H1 (cell line): Measurements from ENCODE around the gene FKBP1B. TPM values are rescaled to one million over a fixed set of nuclear protein-coding genes. Genes with fewer than 3 reads are reported as not detected.

ENCODE experiments used
- CTCF ChIA-PET: fragments of 300-600 bp; sonication (Branson Sonifier 250); formaldehyde crosslinking; loops from one replicate; lab custom pipeline; 2021; ENCODE audit not compliant: partially characterized antibody; lab: Charles Lee
- POLR2A ChIA-PET: fragments of 300-600 bp; sonication (Branson Sonifier 250); formaldehyde crosslinking; loops from one replicate; lab custom pipeline; 2021; ENCODE audit warnings: inconsistent platforms; ENCODE audit not compliant: partially characterized antibody; lab: Charles Lee
- DNase-seq, 2 experiments: peaks; one replicate each; pipeline versions ENCODE4 v3.0.0 to v3.0.0-alpha.2; 2010 to 2022; ENCODE audit warnings: low spot score in 2 of 2, low read depth in 1 of 2, mixed read lengths in 1 of 2
- FAIRE-seq: peaks from 2 replicates; lab custom pipeline; 2011; peaks lifted over from hg19 to GRCh38; lab: Jason Lieb, UNC
- H2AFZ ChIP-seq: 2 replicates; pipeline ENCODE4 v1.8.1; 2012; ENCODE audit warnings: low read length, inconsistent platforms
- H2AK5ac ChIP-seq: 2 replicates; pipeline ENCODE4 v1.6.1; 2013; ENCODE audit warnings: low read depth, low read length
- H2BK120ac ChIP-seq: replicated peaks from 2 replicates; pipeline ENCODE3; 2013; ENCODE audit warnings: low read depth, low read length, inconsistent platforms
- H2BK12ac ChIP-seq: 2 replicates; pipeline ENCODE4 v1.6.1; 2013; ENCODE audit warnings: low read depth, low read length
- H2BK15ac ChIP-seq: 2 replicates; pipeline ENCODE4 v1.6.1; 2013; ENCODE audit warnings: low read length
- H2BK20ac ChIP-seq: 2 replicates; pipeline ENCODE4 v1.6.1; 2013; ENCODE audit warnings: low read length
- H2BK5ac ChIP-seq: 2 replicates; pipeline ENCODE4 v1.6.1; 2013; ENCODE audit warnings: low read depth, low read length
- H3K14ac ChIP-seq: 2 replicates; pipeline ENCODE4 v1.6.1; 2013; ENCODE audit warnings: inconsistent platforms; ENCODE audit not compliant: insufficient read length
- H3K18ac ChIP-seq: 2 replicates; pipeline ENCODE4 v1.6.1; 2013; ENCODE audit warnings: low read length; ENCODE audit errors: extremely low read depth
- H3K23ac ChIP-seq: 2 replicates; pipeline ENCODE4 v1.6.1; 2013; ENCODE audit warnings: inconsistent platforms; ENCODE audit not compliant: insufficient read length
- H3K23me2 ChIP-seq: 2 replicates; pipeline ENCODE4 v1.6.1; 2013; ENCODE audit warnings: low read depth, low read length
- H3K27ac ChIP-seq: 2 replicates; pipeline ENCODE4 v1.6.1; 2011; ENCODE audit warnings: low read depth, low read length, inconsistent platforms
- H3K27me3 ChIP-seq, 4 experiments: replicated peaks in 1 of 4; 1 replicate in 1 of 4; 2 replicates in 3 of 4; pipeline versions ENCODE4 v1.6.1 to v1.8.1; 2011 to 2013; ENCODE audit warnings: low read length in 3 of 4, mild to moderate bottlenecking in 3 of 4, inconsistent platforms in 2 of 4, mixed read lengths in 2 of 4, moderate library complexity in 1 of 4; ENCODE audit not compliant: control insufficient read depth in 3 of 4, insufficient read depth in 3 of 4; ENCODE audit errors: extremely low read depth in 1 of 4
- H3K36me3 ChIP-seq, 4 experiments: 2 replicates each; pipeline versions ENCODE4 v1.6.1 to v1.8.1; 2011 to 2013; ENCODE audit warnings: mild to moderate bottlenecking in 4 of 4, low read length in 3 of 4, moderate library complexity in 2 of 4, control low read depth in 1 of 4, inconsistent platforms in 1 of 4; ENCODE audit not compliant: insufficient read depth in 4 of 4, control insufficient read depth in 2 of 4
- H3K4ac ChIP-seq: replicated peaks from 2 replicates; pipeline ENCODE3; 2013; ENCODE audit warnings: low read length, low read depth, mixed read lengths, inconsistent platforms; ENCODE audit not compliant: insufficient read length
- H3K4me1 ChIP-seq, 4 experiments: replicated peaks in 1 of 4; 1 replicate in 1 of 4; 2 replicates in 3 of 4; pipeline versions ENCODE4 v1.6.1 to v1.8.1; 2011 to 2013; ENCODE audit warnings: low read length in 3 of 4, inconsistent platforms in 2 of 4, mixed read lengths in 1 of 4; ENCODE audit not compliant: insufficient read depth in 4 of 4, control insufficient read depth in 3 of 4
- H3K4me2 ChIP-seq, 2 experiments: 2 replicates each; pipeline versions ENCODE4 v1.6.1 to v1.8.1; 2011 to 2013; ENCODE audit warnings: low read depth in 2 of 2, low read length in 2 of 2, control low read depth in 1 of 2, inconsistent platforms in 1 of 2, mild to moderate bottlenecking in 1 of 2; ENCODE audit not compliant: insufficient read depth in 1 of 2
- H3K4me3 ChIP-seq, 4 experiments: fragments of 200-600, 300-600 bp in 1 of 4; sonication (generic), shearing (Covaris generic), sonication (Bioruptor Twin) in 1 of 4; 2 replicates each; pipeline versions ENCODE4 v1.5.1 to v1.8.1; 2011 to 2016; ENCODE audit warnings: low read length in 4 of 4, low read depth in 3 of 4, control low read depth in 2 of 4, inconsistent platforms in 2 of 4, mild to moderate bottlenecking in 2 of 4, mixed read lengths in 1 of 4, moderate library complexity in 1 of 4; ENCODE audit not compliant: insufficient read depth in 2 of 4; ENCODE audit errors: extremely low read depth in 1 of 4
- H3K56ac ChIP-seq: replicated peaks from 2 replicates; pipeline ENCODE3; 2013; ENCODE audit warnings: low read depth, mild to moderate bottlenecking, mixed read lengths, low read length, inconsistent platforms; ENCODE audit not compliant: insufficient read length
- H3K79me1 ChIP-seq: 2 replicates; pipeline ENCODE4 v1.6.1; 2013; ENCODE audit warnings: low read depth, low read length, control low read depth
- H3K79me2 ChIP-seq, 2 experiments: 2 replicates each; pipeline versions ENCODE4 v1.6.1 to v1.8.1; 2012 to 2013; ENCODE audit warnings: low read length in 2 of 2, mild to moderate bottlenecking in 2 of 2, inconsistent platforms in 1 of 2; ENCODE audit not compliant: insufficient read depth in 2 of 2, control insufficient read depth in 1 of 2
- H3K9ac ChIP-seq, 4 experiments: replicated peaks in 1 of 4; 1 replicate in 1 of 4; 2 replicates in 3 of 4; pipeline versions ENCODE4 v1.6.1 to v1.8.1; 2011 to 2013; ENCODE audit warnings: low read depth in 3 of 4, low read length in 3 of 4, control low read depth in 2 of 4, mild to moderate bottlenecking in 2 of 4, moderate library complexity in 2 of 4, inconsistent platforms in 1 of 4; ENCODE audit errors: extremely low read depth in 1 of 4
- H3K9me3 ChIP-seq, 2 experiments: 2 replicates each; pipeline versions ENCODE4 v1.6.1 to v1.8.1; 2012 to 2013; ENCODE audit warnings: mild to moderate bottlenecking in 2 of 2, moderate library complexity in 2 of 2, control low read depth in 1 of 2, inconsistent platforms in 1 of 2, low read depth in 1 of 2, low read length in 1 of 2, mixed read lengths in 1 of 2; ENCODE audit not compliant: insufficient read depth in 2 of 2
- H4K20me1 ChIP-seq, 2 experiments: replicated peaks in 1 of 2; 2 replicates each; pipeline versions ENCODE3 to v1.8.1; 2011 to 2013; ENCODE audit warnings: inconsistent platforms in 2 of 2, low read length in 2 of 2, mild to moderate bottlenecking in 1 of 2; ENCODE audit not compliant: insufficient read depth in 2 of 2, control insufficient read depth in 1 of 2
- H4K5ac ChIP-seq: 2 replicates; pipeline ENCODE4 v1.6.1; 2013; ENCODE audit warnings: low read length, low read depth, mixed read lengths, inconsistent platforms; ENCODE audit not compliant: insufficient read length
- H4K8ac ChIP-seq: 2 replicates; pipeline ENCODE4 v1.8.0; 2013; ENCODE audit warnings: mild to moderate bottlenecking, moderate library complexity, low read length, inconsistent platforms; ENCODE audit not compliant: insufficient read depth; ENCODE audit errors: extremely low read depth
- H4K91ac ChIP-seq: replicated peaks from 2 replicates; pipeline ENCODE3; 2013; ENCODE audit warnings: low read length, mixed read lengths, inconsistent platforms; ENCODE audit not compliant: insufficient read length
- EP300 ChIP-seq, 2 experiments: IDR thresholded peaks; 1 replicate in 1 of 2; 2 replicates in 1 of 2; pipeline ENCODE4 v1.6.1; 2011 to 2012; ENCODE audit warnings: low read depth in 2 of 2, low read length in 2 of 2, mild to moderate bottlenecking in 2 of 2, borderline replicate concordance in 1 of 2, inconsistent platforms in 1 of 2, moderate library complexity in 1 of 2
- GABPA ChIP-seq: IDR thresholded peaks from 2 replicates; pipeline ENCODE4 v1.6.1; 2011; ENCODE audit warnings: mild to moderate bottlenecking, low read length, moderate library complexity, borderline replicate concordance; ENCODE audit not compliant: insufficient read depth
- HDAC2 ChIP-seq, 2 experiments: fragments of 300-600 bp in 1 of 2; sonication (generic) in 1 of 2; IDR thresholded peaks; 2 replicates each; pipeline ENCODE4 v1.6.1; 2011 to 2012; ENCODE audit warnings: low read depth in 2 of 2, low read length in 2 of 2, mild to moderate bottlenecking in 2 of 2, moderate library complexity in 2 of 2, borderline replicate concordance in 1 of 2, inconsistent platforms in 1 of 2
- KDM1A ChIP-seq: fragments of 200-600, 300-600 bp; sonication (generic); IDR thresholded peaks from 2 replicates; pipeline ENCODE4 v1.7.1; 2016; ENCODE audit warnings: mild to moderate bottlenecking, low read length, borderline replicate concordance
- POLR2A ChIP-seq, 2 experiments: IDR thresholded peaks; 1 replicate in 1 of 2; 2 replicates in 1 of 2; pipeline ENCODE4 v1.6.1; 2011; ENCODE audit warnings: low read depth in 2 of 2, low read length in 2 of 2, mild to moderate bottlenecking in 2 of 2; ENCODE audit errors: control extremely low read depth in 1 of 2
- RAD21 ChIP-seq, 2 experiments: IDR thresholded peaks in 1 of 2; conservative IDR thresholded peaks in 1 of 2; 2 replicates each; pipeline ENCODE4 v1.6.1; 2011; ENCODE audit warnings: low read depth in 2 of 2, low read length in 2 of 2, improper control_type of control experiment in 1 of 2, inconsistent platforms in 1 of 2, mild to moderate bottlenecking in 1 of 2, moderate library complexity in 1 of 2
- RBBP5 ChIP-seq: IDR thresholded peaks from 2 replicates; pipeline ENCODE4 v1.7.1; 2012; ENCODE audit warnings: low read depth, mild to moderate bottlenecking, inconsistent platforms, low read length, moderate library complexity, borderline replicate concordance
- SIX5 ChIP-seq: IDR thresholded peaks from 2 replicates; pipeline ENCODE4 v1.6.1; 2011; ENCODE audit warnings: mild to moderate bottlenecking, low read depth, low read length
- SP2 ChIP-seq: IDR thresholded peaks from 2 replicates; pipeline ENCODE4 v1.6.1; 2012; ENCODE audit warnings: mild to moderate bottlenecking, low read length, inconsistent platforms
- TEAD4 ChIP-seq: IDR thresholded peaks from 2 replicates; pipeline ENCODE4 v1.6.1; 2012; ENCODE audit warnings: low read depth, low read length, inconsistent platforms, mixed read lengths
- WGBS, 2 experiments: shearing (Covaris generic) in 1 of 2; methylation state at CpG; one replicate each; pipeline versions ENCODE4 v1.1.6 to v1.1.7; 2013 to 2015; ENCODE audit warnings: low lambda C conversion rate in 2 of 2, mixed read lengths in 2 of 2, inconsistent platforms in 1 of 2, low coverage in 1 of 2, missing lambda C conversion rate in 1 of 2; ENCODE audit not compliant: insufficient replicate concordance in 2 of 2, insufficient coverage in 1 of 2, insufficient read length in 1 of 2; ENCODE audit errors: extremely low coverage in 1 of 2, missing lambda C conversion rate in 1 of 2; 5-methylcytosine and 5-hydroxymethylcytosine counted together
- polyA plus RNA-seq, 7 experiments: library from polyadenylated mRNA; depleted of rRNA in 3 of 7; stranded (reverse) in 5 of 7; unstranded in 2 of 7; fragments of >200 nt in 5 of 7; fragments of 200-250 nt in 2 of 7; gene quantifications; 1 replicate in 5 of 7; 2 replicates in 1 of 7; 4 replicates in 1 of 7; pipeline versions ENCODE4 v1.2.1 to v1.2.3, GENCODE V29; 2011 to 2013; ENCODE audit warnings: missing spikeins in 2 of 7, mixed read lengths in 2 of 7
- total RNA-seq: library from RNA; stranded (reverse); fragmentation: NEBNext Ultra II Directional; extraction: Animal tissue kit (Norgen Biotek cat#: 25700); gene quantifications from 2 replicates; pipeline ENCODE4 v1.2.1, GENCODE V29; 2021

The FKBP1B gene
- total and polyA plus RNA-seq, 2 of the 8 experiments (the other 6 are each of a cell fraction or from before 2014, with no cell fraction given) = 50.8 to 151 TPM

- WGBS, 2 experiments = 2% methylated on average over 36 of the region's 38 CpGs; no CpG with 5 or more reads in 1 of the 2 experiments
- peak within 1 kb of the TSS; percentile 38 for H4K91ac ChIP-seq
- H3K9me3 ChIP-seq = no peaks in the 10 kb centered on the region
- H3K4me3 ChIP-seq = peak within 1 kb of the TSS; percentile 73 to 95 (median 84)
- peaks cover 5% of the 10 kb centered on the region; the same call in 1 of the 2 replicates for H3K23me2 ChIP-seq
- no peak within 1 kb of the TSS for H2BK15ac ChIP-seq
- H3K23ac ChIP-seq = no peak within 1 kb of the TSS
- CTCF ChIA-PET = interaction anchor here (0.6 to 4.8 kb wide), 7 partner anchors 13 to 190 kb away, joined by 3 to 23 read pairs (median 3); partner anchors contain the start of genes ATAD2B and TP53I3
- H3K79me2 ChIP-seq = peaks cover 0 to 40% of the 10 kb centered on the region in 2 experiments; a peak in 3 of 4 replicates
- no peaks in the 10 kb centered on the region for H3K27me3 ChIP-seq
- no peaks in the 10 kb centered on the region for H3K36me3 ChIP-seq
- H4K20me1 ChIP-seq = peaks cover 0 to 3% of the 10 kb centered on the region in 2 experiments
- H3K79me1 ChIP-seq = peaks cover 2% of the 10 kb centered on the region; the same call in 1 of the 2 replicates
- peak within 1 kb of the TSS; percentile 29 to 73 for H3K4me2 ChIP-seq
- peak within 1 kb of the TSS; percentile 25 for H2AFZ ChIP-seq
- no peak within 1 kb of the TSS for H3K14ac ChIP-seq
- peaks cover 5 to 12% (median 6%) of the 10 kb centered on the region in 4 experiments; a peak in 5 of 7 replicates for H3K4me1 ChIP-seq
- 0 out of 2 replicates have a peak within 1 kb of the TSS, but pooled peaks have one; percentile 20 for H2BK5ac ChIP-seq
- H3K9ac ChIP-seq = peak within 1 kb of the TSS; percentile 54 to 96 (median 78)
- H3K18ac ChIP-seq = peak within 1 kb of the TSS; percentile 73; the same call in 1 of the 2 replicates
- peak within 1 kb of the TSS; percentile 41 for H4K5ac ChIP-seq
- H2AK5ac ChIP-seq = no peak within 1 kb of the TSS
- H3K4ac ChIP-seq = peak within 1 kb of the TSS; percentile 27
- H2BK20ac ChIP-seq = no peak within 1 kb of the TSS
- POLR2A ChIA-PET = interaction anchor here (0.7 to 3.1 kb wide), 19 partner anchors 9 to 122 kb away, joined by 3 to 22 read pairs (median 5); partner anchors contain the start of genes ATAD2B, MFSD2B and SF3B6
- H3K27ac ChIP-seq = peak within 1 kb of the TSS; percentile 53; the same call in 1 of the 2 replicates
- no peak within 1 kb of the TSS for H2BK120ac ChIP-seq
- H3K56ac ChIP-seq = no peak within 1 kb of the TSS
- peak within 1 kb of the TSS; percentile 52; the same call in 1 of the 2 replicates for H2BK12ac ChIP-seq
- FAIRE-seq (peak; percentile 81), DNase-seq (peak; percentile 82 to 94)
- peak within 1 kb of the TSS; percentile 19; the same call in 1 of the 2 replicates for H4K8ac ChIP-seq
- TF ChIP-seq SIX5 = peak; percentile 73
- TF ChIP-seq TEAD4 = no peak
- peak; percentile 49 to 88 for TF ChIP-seq POLR2A (IDR thresholded peaks at IDR 0.05; ENCODE audit: control extremely low read depth in 1 of 2, low read depth in 2 of 2, low read length in 2 of 2)
- TF ChIP-seq RAD21 (IDR thresholded peaks at IDR 0.05 in 1 of 2, conservative IDR thresholded peaks at IDR 0.05 in 1 of 2; ENCODE audit: low read depth in 2 of 2, low read length in 2 of 2) = no peak
- no peak for TF ChIP-seq KDM1A
- TF ChIP-seq HDAC2 (IDR thresholded peaks at IDR 0.05; ENCODE audit: borderline replicate concordance in 1 of 2, low read depth in 2 of 2, low read length in 2 of 2) = peak in 1 of 2 experiments; percentile 73; a peak in 2 of 4 replicates
- 0 out of 2 replicates have a peak, but pooled peaks have one; percentile 60 for TF ChIP-seq GABPA
- TF ChIP-seq SP2 = peak; percentile 63
- TF ChIP-seq RBBP5 = no peak
- TF ChIP-seq EP300 (IDR thresholded peaks at IDR 0.05; ENCODE audit: borderline replicate concordance in 1 of 2, low read depth in 2 of 2, low read length in 2 of 2) = no peak
Measured at GRCh38 chr2:24046930-24047702, 2.4 kb upstream of the FKBP1B start, which contains the start of gene WDCP. Gene WDCP, minus strand, starts transcription at chr2:24047391. Its CDS starts 7,897 bp downstream, at chr2:24039494.
